Endodermal cell (in vitro differentiated cells): ENCODE data around the gene ANKS3. TPM values are rescaled to one million over a fixed set of nuclear protein-coding genes. Genes with fewer than 3 reads are reported as not detected.
A peak's percentile ranks its signal among the peaks of the same experiment; 100 is the strongest.

ENCODE experiments used
- DNase-seq: peaks from one replicate; pipeline ENCODE4 v3.0.0-alpha.2; 2017
- H3K27ac ChIP-seq: 2 replicates; pipeline ENCODE4 v1.5.1; 2013; ENCODE audit warnings: mild to moderate bottlenecking, low read depth, low read length, moderate library complexity
- H3K27me3 ChIP-seq: 2 replicates; pipeline ENCODE4 v1.6.1; 2013; ENCODE audit warnings: mild to moderate bottlenecking, low read length, moderate library complexity; ENCODE audit not compliant: insufficient read depth, control insufficient read depth, poor library complexity, severe bottlenecking
- H3K36me3 ChIP-seq: 2 replicates; pipeline ENCODE4 v1.7.0; 2013; ENCODE audit warnings: mild to moderate bottlenecking, low read length, moderate library complexity; ENCODE audit not compliant: control insufficient read depth, insufficient read depth
- H3K4me1 ChIP-seq: one replicate; pipeline ENCODE4 v1.7.0; 2013; ENCODE audit warnings: low read length; ENCODE audit not compliant: control insufficient read depth, insufficient read depth
- H3K4me3 ChIP-seq: 2 replicates; pipeline ENCODE4 v1.5.1; 2013; ENCODE audit warnings: mild to moderate bottlenecking, low read length, moderate library complexity
- H3K9ac ChIP-seq: 2 replicates; pipeline ENCODE4 v1.6.1; 2013; ENCODE audit warnings: mild to moderate bottlenecking, low read length, moderate library complexity; ENCODE audit not compliant: poor library complexity, severe bottlenecking; ENCODE audit errors: extremely low read depth
- H3K9me3 ChIP-seq: 2 replicates; pipeline ENCODE4 v1.6.1; 2013; ENCODE audit warnings: mild to moderate bottlenecking, low read length, moderate library complexity; ENCODE audit not compliant: control insufficient read depth
- H3K27ac Mint-ChIP-seq: 2 replicates; pipeline ENCODE4 v1.8.0; 2020; ENCODE audit warnings: mixed read lengths
- H3K27me3 Mint-ChIP-seq: 2 replicates; pipeline ENCODE4 v1.8.0; 2021; ENCODE audit warnings: mild to moderate bottlenecking, mixed read lengths; ENCODE audit not compliant: insufficient read depth
- H3K36me3 Mint-ChIP-seq: 2 replicates; pipeline ENCODE4 v1.8.0; 2020; ENCODE audit warnings: low read depth, mixed read lengths
- H3K4me1 Mint-ChIP-seq: 2 replicates; pipeline ENCODE4 v1.8.0; 2020; ENCODE audit warnings: mixed read lengths
- H3K4me3 Mint-ChIP-seq: 2 replicates; pipeline ENCODE4 v1.8.0; 2020; ENCODE audit warnings: mild to moderate bottlenecking, moderate library complexity, mixed read lengths
- H3K9me3 Mint-ChIP-seq: 2 replicates; pipeline ENCODE4 v1.8.0; 2020; ENCODE audit warnings: mild to moderate bottlenecking, mixed read lengths
- WGBS, 2 experiments: methylation state at CpG; one replicate each; pipeline versions ENCODE4 v1.1.5 to v1.1.7; 2013; ENCODE audit warnings: missing lambda C conversion rate in 2 of 2, mixed read lengths in 1 of 2; ENCODE audit not compliant: insufficient coverage in 1 of 2, insufficient read length in 1 of 2; 5-methylcytosine and 5-hydroxymethylcytosine counted together
- total RNA-seq, 2 donors: library from RNA; stranded (reverse); fragmentation: NEBNext Ultra II Directional in 1 of 2; extraction: Animal tissue kit (Norgen Biotek cat#: 25700) in 1 of 2; gene quantifications; 2 replicates in 1 of 2; 3 replicates in 1 of 2; pipeline ENCODE4 v1.2.1, GENCODE V29; 2021
- TF ChIP-seq, protein P1 (sequence below): fragments of 200-600 bp; sonication (generic); conservative IDR thresholded peaks from 2 replicates; pipeline ENCODE4 v1.5.0; 2021; ENCODE audit warnings: antibody characterized with exemption, mild to moderate bottlenecking

The ANKS3 gene
- total RNA-seq, 2 donors from 2014 or later, result 32.4 to 41.0 TPM

DNA sequence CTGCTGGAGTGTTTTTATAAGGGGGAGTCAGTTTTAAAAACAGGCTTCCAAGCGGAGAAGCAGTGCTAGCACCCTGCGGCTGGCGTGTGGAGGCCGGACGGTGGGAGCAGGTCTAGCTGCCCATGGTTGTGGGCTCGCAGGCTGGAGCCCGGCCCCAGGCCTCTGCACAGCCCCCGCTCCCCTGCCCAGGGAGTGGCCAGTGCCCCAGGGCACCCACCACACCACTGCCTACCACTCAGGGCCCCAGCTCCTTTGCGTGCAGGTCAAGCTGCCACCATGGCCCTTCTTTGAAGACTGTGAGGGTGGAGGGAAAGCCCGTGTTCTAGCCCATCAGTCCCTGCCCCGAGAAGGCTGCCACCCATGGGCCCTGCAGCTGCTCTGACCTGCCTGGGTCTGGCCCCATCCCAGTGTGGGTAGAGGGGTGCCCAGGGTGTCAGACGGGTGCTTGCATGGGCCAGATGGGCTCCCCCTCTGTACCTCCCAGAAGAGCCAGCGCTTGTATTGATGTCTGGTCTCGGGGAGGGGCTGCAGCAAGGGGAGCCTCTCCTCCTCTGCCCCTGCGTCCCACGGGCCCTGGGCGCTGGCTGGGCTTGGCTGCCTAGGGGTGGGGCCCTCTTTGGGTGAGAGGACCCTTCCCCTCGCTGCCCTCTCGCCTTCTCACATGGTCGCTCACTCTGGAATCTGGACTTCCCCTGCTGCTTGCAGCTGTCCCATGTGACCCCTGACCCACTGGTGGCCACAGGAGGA, 42.2 kb downstream of the ANKS3 start:
- no peaks in the 10 kb centered on the region for H3K27me3 Mint-ChIP-seq
- peak; percentile 53 for DNase-seq
- TF ChIP-seq, protein P1, sequence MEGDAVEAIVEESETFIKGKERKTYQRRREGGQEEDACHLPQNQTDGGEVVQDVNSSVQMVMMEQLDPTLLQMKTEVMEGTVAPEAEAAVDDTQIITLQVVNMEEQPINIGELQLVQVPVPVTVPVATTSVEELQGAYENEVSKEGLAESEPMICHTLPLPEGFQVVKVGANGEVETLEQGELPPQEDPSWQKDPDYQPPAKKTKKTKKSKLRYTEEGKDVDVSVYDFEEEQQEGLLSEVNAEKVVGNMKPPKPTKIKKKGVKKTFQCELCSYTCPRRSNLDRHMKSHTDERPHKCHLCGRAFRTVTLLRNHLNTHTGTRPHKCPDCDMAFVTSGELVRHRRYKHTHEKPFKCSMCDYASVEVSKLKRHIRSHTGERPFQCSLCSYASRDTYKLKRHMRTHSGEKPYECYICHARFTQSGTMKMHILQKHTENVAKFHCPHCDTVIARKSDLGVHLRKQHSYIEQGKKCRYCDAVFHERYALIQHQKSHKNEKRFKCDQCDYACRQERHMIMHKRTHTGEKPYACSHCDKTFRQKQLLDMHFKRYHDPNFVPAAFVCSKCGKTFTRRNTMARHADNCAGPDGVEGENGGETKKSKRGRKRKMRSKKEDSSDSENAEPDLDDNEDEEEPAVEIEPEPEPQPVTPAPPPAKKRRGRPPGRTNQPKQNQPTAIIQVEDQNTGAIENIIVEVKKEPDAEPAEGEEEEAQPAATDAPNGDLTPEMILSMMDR, result no peak
- no peaks in the 10 kb centered on the region for H3K9me3 Mint-ChIP-seq
- no peaks in the 10 kb centered on the region for H3K4me1 ChIP-seq
- no peak overlapping the region for H3K27ac Mint-ChIP-seq
- WGBS, 2 experiments, result 89 to 92% methylated on average over 13 to 20 of the region's 20 CpGs
- no peaks in the 10 kb centered on the region for H3K9me3 ChIP-seq
- no peak overlapping the region for H3K27ac ChIP-seq
- peaks cover 3% of the 10 kb centered on the region for H3K36me3 Mint-ChIP-seq
- H3K4me1 Mint-ChIP-seq, result peaks cover 4% of the 10 kb centered on the region
- no peaks in the 10 kb centered on the region for H3K27me3 ChIP-seq
- H3K4me3 Mint-ChIP-seq, result no peak overlapping the region
- peaks cover 28% of the 10 kb centered on the region for H3K36me3 ChIP-seq
- no peak overlapping the region for H3K4me3 ChIP-seq
- H3K9ac ChIP-seq, result no peak overlapping the region

DNA sequence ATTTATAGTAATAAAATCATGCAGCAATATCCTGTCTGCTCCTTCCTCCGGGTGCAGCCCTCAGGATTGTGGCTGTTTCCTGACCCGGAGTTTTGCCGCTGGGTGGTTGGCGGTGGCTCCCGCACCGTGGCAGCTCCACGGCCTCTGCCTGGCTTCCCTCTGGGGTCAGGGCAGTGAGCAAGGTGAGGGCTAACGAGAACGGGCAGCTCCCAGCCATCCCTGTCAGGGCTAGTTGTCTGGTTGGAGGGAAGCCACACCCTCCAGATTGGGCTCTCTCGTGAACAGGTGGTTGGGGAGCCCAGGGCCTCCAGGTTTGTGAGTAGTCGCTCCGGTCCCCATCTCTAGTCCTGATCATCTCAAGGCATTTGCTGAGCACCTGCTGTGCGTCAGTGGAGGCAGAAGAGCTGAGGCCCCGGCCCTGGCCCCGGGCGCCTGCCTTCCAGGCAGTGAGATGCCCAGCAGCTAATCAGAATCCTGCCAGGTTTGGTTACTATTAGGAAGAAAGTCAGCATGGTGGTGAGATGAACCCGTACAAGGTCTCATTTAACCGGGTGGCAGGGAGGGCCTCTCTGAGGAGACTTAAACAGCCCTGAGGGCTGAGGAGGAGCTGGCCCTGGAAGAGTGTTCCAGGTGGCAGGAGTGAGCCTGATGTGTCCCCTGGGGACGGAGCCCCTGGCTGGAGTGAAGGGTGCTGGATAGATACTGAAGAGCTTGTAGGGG, 43.0 kb downstream of the ANKS3 start:
- no peaks in the 10 kb centered on the region for H3K27me3 ChIP-seq
- no peak overlapping the region for H3K9ac ChIP-seq
- no peak overlapping the region for H3K4me3 ChIP-seq
- H3K27me3 Mint-ChIP-seq, result no peaks in the 10 kb centered on the region
- H3K9me3 Mint-ChIP-seq, result no peaks in the 10 kb centered on the region
- peaks cover 20% of the 10 kb centered on the region for H3K36me3 ChIP-seq
- WGBS, 2 experiments, result 92 to 93% methylated on average over 17 to 19 of the region's 19 CpGs
- peaks cover 4% of the 10 kb centered on the region for H3K4me1 Mint-ChIP-seq
- H3K27ac Mint-ChIP-seq, result no peak overlapping the region
- H3K9me3 ChIP-seq, result no peaks in the 10 kb centered on the region
- H3K27ac ChIP-seq, result no peak overlapping the region
- TF ChIP-seq, protein P1, result no peak
- H3K4me3 Mint-ChIP-seq, result no peak overlapping the region
- peaks cover 3% of the 10 kb centered on the region for H3K36me3 Mint-ChIP-seq
- H3K4me1 ChIP-seq, result no peaks in the 10 kb centered on the region
- peak; percentile 48 for DNase-seq

DNA sequence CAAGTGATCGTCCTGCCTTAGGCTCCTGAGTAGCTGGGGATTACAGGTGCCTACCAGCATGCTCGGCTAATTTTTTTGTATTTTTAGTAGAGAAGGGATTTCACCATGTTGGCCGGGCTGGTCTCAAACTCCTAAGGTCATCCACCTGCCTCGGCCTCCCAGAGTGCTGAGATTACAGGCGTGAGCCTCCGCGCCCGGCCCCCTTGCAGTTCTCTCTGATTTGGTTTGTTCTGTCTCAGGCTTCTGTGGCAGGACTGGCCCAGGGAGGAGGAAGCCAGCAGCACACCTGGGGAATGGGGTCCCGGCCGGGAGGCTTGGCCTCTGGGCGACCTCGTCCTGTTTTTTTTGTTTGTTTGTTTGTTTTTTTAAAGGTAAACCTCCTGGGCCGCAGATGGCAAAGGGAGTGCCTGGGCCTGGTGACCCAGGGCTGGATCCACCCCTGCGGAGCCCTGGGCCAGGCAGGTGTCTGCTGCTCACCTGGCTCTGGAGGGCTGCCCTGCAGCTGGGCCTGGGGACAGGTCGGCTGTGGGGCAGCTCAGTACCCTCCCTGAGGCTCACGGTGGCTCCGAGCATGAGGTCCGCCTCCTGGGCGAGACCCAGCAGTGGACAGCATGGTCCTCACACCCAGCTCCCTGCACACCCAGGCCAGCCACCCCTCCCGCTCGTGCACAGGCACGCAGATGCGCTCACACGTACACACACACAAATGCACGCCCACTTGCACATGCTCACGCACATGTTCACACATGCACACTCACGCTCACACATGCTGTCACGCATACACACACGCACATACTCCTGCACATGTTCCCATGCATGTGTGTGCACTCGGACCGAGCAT, 44.0 kb downstream of the ANKS3 start:
- 94% methylated on average over 23 to 30 of the region's 31 CpGs for WGBS, 2 experiments
- H3K4me3 Mint-ChIP-seq, result no peak overlapping the region
- no peaks in the 10 kb centered on the region for H3K9me3 Mint-ChIP-seq
- H3K36me3 Mint-ChIP-seq, result peaks cover 2% of the 10 kb centered on the region
- DNase-seq, result peak; percentile 44
- no peak overlapping the region for H3K4me3 ChIP-seq
- no peaks in the 10 kb centered on the region for H3K27me3 Mint-ChIP-seq
- no peaks in the 10 kb centered on the region for H3K27me3 ChIP-seq
- TF ChIP-seq, protein P1, result no peak
- H3K27ac Mint-ChIP-seq, result no peak overlapping the region
- no peak overlapping the region for H3K9ac ChIP-seq
- peaks cover under 1% of the 10 kb centered on the region for H3K4me1 Mint-ChIP-seq
- no peaks in the 10 kb centered on the region for H3K4me1 ChIP-seq
- no peak overlapping the region for H3K27ac ChIP-seq
- H3K9me3 ChIP-seq, result no peaks in the 10 kb centered on the region
- H3K36me3 ChIP-seq, result peaks cover 16% of the 10 kb centered on the region
